GM18868 (cell line): ENCODE measurements around the gene NUP133.
"Not testable (repeated sequence)": the region's sequence is repeated elsewhere in the genome, so short reads cannot be mapped to it uniquely, and the experiment has no call there.

Experiments
- ATAC-seq: cut with Tn5 transposase; IDR thresholded peaks from one replicate; pipeline ENCODE4 v1.9.1; 2021; ENCODE audit warnings: mild to moderate bottlenecking, moderate library complexity; ENCODE audit not compliant: unreplicated experiment

Gene NUP133

GRCh38 chr1:229509576-229509975, 1.4 kb upstream of the NUP133 start:
- no peak for ATAC-seq

- ATAC-seq: no peak
Measured at GRCh38 chr1:229508823-229509337, 739 bp upstream of the NUP133 start.

- no peak for ATAC-seq
Measured at GRCh38 chr1:229507502-229507901, 639 bp downstream of the NUP133 start.

- no peak for ATAC-seq
Measured at GRCh38 chr1:229506633-229507032, 1.5 kb downstream of the NUP133 start.

- ATAC-seq: no peak
Measured at GRCh38 chr1:229495782-229496181, 12.4 kb downstream of the NUP133 start.

- ATAC-seq: no peak
Measured at GRCh38 chr1:229487181-229487580, 21.0 kb downstream of the NUP133 start.

GRCh38 chr1:229485318-229485717, 22.8 kb downstream of the NUP133 start:
- ATAC-seq: no peak

- ATAC-seq: no peak
Measured at GRCh38 chr1:229482511-229482910, 25.6 kb downstream of the NUP133 start.

GRCh38 chr1:229480495-229480894, 27.6 kb downstream of the NUP133 start:
- no peak for ATAC-seq

GRCh38 chr1:229479660-229480399, 28.3 kb downstream of the NUP133 start:
- peak; percentile 64 for ATAC-seq

- ATAC-seq: peak; percentile 82
Measured at GRCh38 chr1:229478852-229479251, 29.3 kb downstream of the NUP133 start.

GRCh38 chr1:229475859-229476258, 32.3 kb downstream of the NUP133 start:
- not testable (repeated sequence) for ATAC-seq

- ATAC-seq: no peak
Measured at GRCh38 chr1:229474509-229474908, 33.6 kb downstream of the NUP133 start.

GRCh38 chr1:229471175-229471574, 37.0 kb downstream of the NUP133 start:
- ATAC-seq: no peak

GRCh38 chr1:229470406-229471043, 37.6 kb downstream of the NUP133 start:
- no peak for ATAC-seq

GRCh38 chr1:229466887-229467286, 41.3 kb downstream of the NUP133 start:
- ATAC-seq: no peak

- no peak for ATAC-seq
Measured at GRCh38 chr1:229464672-229465071, 43.5 kb downstream of the NUP133 start.

GRCh38 chr1:229461032-229461668, 47.0 kb downstream of the NUP133 start:
- ATAC-seq: no peak

GRCh38 chr1:229459815-229460214, 48.3 kb downstream of the NUP133 start:
- ATAC-seq: no peak

GRCh38 chr1:229457436-229457835, 50.7 kb downstream of the NUP133 start:
- no peak for ATAC-seq

- ATAC-seq: no peak
Measured at GRCh38 chr1:229456016-229456415, 52.1 kb downstream of the NUP133 start.

- no peak for ATAC-seq
Measured at GRCh38 chr1:229454056-229454455, 54.1 kb downstream of the NUP133 start.
